22Rv1 (cell line): ENCODE results near the gene RAB34.

Experiments
- CTCF ChIP-seq: fragments of 450-650 bp; IDR thresholded peaks from 2 replicates; pipeline ENCODE4 v1.5.1; 2017; ENCODE audit warnings: mild to moderate bottlenecking
- ZFX ChIP-seq: fragments of 450-650 bp; IDR thresholded peaks from 2 replicates; pipeline ENCODE4 v1.6.1; 2017; ENCODE audit warnings: antibody characterized with exemption, borderline replicate concordance

- TF ChIP-seq CTCF (no peak), ZFX (no peak)
Measured at GRCh38 chr17:28747051-28747691, 29.5 kb upstream of the RAB34 start.
